Caco-2 (cell line): ENCODE data around the gene KDM2B. TPM values are rescaled to one million over a fixed set of nuclear protein-coding genes. Genes with fewer than 3 reads are reported as not detected.
A peak's percentile ranks its signal among the peaks of the same experiment; 100 is the strongest.

Experiments used
- BruUV-seq: library from RNA; stranded (reverse); fragments of 400-500 nt; replicated peaks from 2 replicates; lab custom pipeline; 2021; lab: Mats Ljungman, UMichigan
- CTCF ChIA-PET: fragments of 300-600 bp; sonication (Branson Sonifier 250); formaldehyde crosslinking; loops from one replicate; lab custom pipeline; 2022; ENCODE audit warnings: antibody characterized with exemption; lab: Charles Lee
- POLR2A ChIA-PET: fragments of 300-600 bp; sonication (Branson Sonifier 250); formaldehyde crosslinking; loops from one replicate; lab custom pipeline; 2022; ENCODE audit warnings: antibody characterized with exemption; lab: Charles Lee
- DNase-seq, 2 experiments: peaks; one replicate each; pipeline versions ENCODE4 v3.0.0 to v3.0.0-alpha.2; 2020 to 2022
- H3K27me3 ChIP-seq: replicated peaks from 2 replicates; pipeline ENCODE4 v1.6.0; 2011; ENCODE audit warnings: low read length; ENCODE audit not compliant: control insufficient read depth, insufficient read depth
- H3K36me3 ChIP-seq: 2 replicates; pipeline ENCODE4 v1.5.1; 2011; ENCODE audit warnings: low read length; ENCODE audit not compliant: control insufficient read depth, insufficient read depth
- H3K4me1 ChIP-seq: fragments of 250-450 bp; sonication (Bioruptor Pico); 2 replicates; pipeline ENCODE4 v1.5.1; 2020; ENCODE audit warnings: mild to moderate bottlenecking
- H3K4me3 ChIP-seq: 2 replicates; pipeline ENCODE4 v1.5.1; 2011; ENCODE audit warnings: low read depth, mild to moderate bottlenecking, control low read depth, low read length
- H3K9me3 ChIP-seq: fragments of 250-450 bp; sonication (Bioruptor Pico); 2 replicates; pipeline ENCODE4 v1.5.1; 2020; ENCODE audit warnings: mild to moderate bottlenecking, moderate library complexity
- H3K27ac Mint-ChIP-seq: one replicate; pipeline ENCODE4 v1.8.0; 2022; ENCODE audit warnings: mixed read lengths; ENCODE audit not compliant: unreplicated experiment
- H3K27me3 Mint-ChIP-seq: one replicate; pipeline ENCODE4 v1.8.0; 2022; ENCODE audit warnings: mixed read lengths; ENCODE audit not compliant: insufficient read depth, unreplicated experiment
- H3K36me3 Mint-ChIP-seq: one replicate; pipeline ENCODE4 v1.8.0; 2022; ENCODE audit warnings: mild to moderate bottlenecking, mixed read lengths; ENCODE audit not compliant: insufficient read depth, unreplicated experiment
- H3K4me1 Mint-ChIP-seq: one replicate; pipeline ENCODE4 v1.8.0; 2022; ENCODE audit warnings: low read depth, mixed read lengths; ENCODE audit not compliant: unreplicated experiment
- H3K4me3 Mint-ChIP-seq: one replicate; pipeline ENCODE4 v1.8.0; 2022; ENCODE audit warnings: mild to moderate bottlenecking, moderate library complexity, mixed read lengths; ENCODE audit not compliant: unreplicated experiment
- H3K9me3 Mint-ChIP-seq: one replicate; pipeline ENCODE4 v1.8.0; 2022; ENCODE audit warnings: mixed read lengths; ENCODE audit not compliant: unreplicated experiment
- CTCF ChIP-seq, 2 experiments: fragments of 200-600 bp in 1 of 2; IDR thresholded peaks; 1 replicate in 1 of 2; 2 replicates in 1 of 2; pipeline versions ENCODE4 v1.5.1 to v1.8.0; 2011 to 2022; ENCODE audit warnings: antibody characterized with exemption in 1 of 2, control low read depth in 1 of 2, inconsistent platforms in 1 of 2, low read depth in 1 of 2, low read length in 1 of 2, mild to moderate bottlenecking in 1 of 2, moderate library complexity in 1 of 2; ENCODE audit not compliant: insufficient read depth in 1 of 2, severe bottlenecking in 1 of 2, unreplicated experiment in 1 of 2
- intact Hi-C: fragments of 100-400 bp; cut with micrococcal nuclease; formaldehyde crosslinking; loops from one replicate; pipeline ENCODE4 v1.10.0; 2022; ENCODE audit not compliant: unreplicated experiment
- total RNA-seq: library from RNA; stranded (reverse); gene quantifications from 2 replicates; pipeline ENCODE4 v1.2.3, GENCODE V29; 2022

KDM2B gene
- total RNA-seq, 1 experiment from 2014 or later, result 48.4 TPM

DNA sequence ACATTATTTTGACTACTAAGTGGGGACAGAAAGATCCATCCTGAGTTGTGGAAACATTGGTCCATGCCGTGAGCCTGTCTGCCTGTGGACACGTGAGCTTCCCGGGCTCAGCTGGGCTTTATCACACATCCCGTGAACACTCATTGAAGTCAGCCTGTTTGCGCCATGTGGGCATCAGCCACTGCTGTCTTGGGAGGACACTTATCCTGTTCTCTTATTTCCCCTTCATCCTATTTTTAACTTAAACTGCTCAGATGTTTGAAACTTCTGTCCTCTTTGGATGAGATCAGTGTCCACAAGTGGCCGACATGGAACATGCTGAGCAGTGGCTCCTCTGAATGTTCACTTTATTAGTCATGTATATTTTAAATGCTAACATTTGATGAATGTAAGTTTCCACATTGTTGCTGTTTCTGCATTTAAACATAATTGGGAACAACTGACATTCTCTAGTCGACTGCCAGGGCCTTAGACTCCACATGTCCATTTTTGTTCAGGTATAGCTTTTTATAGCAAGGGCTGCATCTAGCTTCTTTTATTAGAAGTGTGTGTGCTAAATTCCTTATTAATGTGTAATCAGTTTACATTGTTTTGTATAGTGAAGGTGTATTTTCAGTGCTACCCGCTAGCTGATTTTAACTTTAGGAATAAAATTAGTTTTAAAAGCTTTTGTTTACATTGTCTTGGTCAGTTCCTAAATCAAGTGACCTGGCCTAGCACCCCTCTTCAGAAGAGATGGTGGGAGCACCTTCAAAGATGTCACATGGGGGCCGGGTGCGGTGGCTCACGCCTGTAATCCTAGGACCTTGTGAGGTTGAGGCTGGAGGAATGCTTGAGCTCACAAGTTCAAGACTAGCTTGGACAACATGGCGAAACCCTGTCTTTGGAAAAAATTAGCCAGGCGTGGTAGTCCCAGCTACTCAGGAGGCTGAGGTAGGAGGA lies 156.9 kb downstream of the KDM2B start:
- ChIA-PET CTCF (interaction anchor here (0.5 to 1.2 kb wide), 3 partner anchors 18 to 79 kb away, joined by 3 read pairs; no protein-coding TSS in a partner anchor), POLR2A (interaction anchor here (0.7 kb wide), 1 partner anchor 127 kb away, joined by 3 read pairs; no protein-coding TSS in a partner anchor)
- Mint-ChIP-seq H3K36me3 (peaks cover 89% of the 10 kb centered on the region), H3K27me3 (no peaks in the 10 kb centered on the region), H3K4me1 (no peaks in the 10 kb centered on the region), H3K27ac (no peak overlapping the region), H3K4me3 (no peak overlapping the region), H3K9me3 (no peaks in the 10 kb centered on the region)
- H3K9me3 ChIP-seq, result no peaks in the 10 kb centered on the region
- TSS peak; percentile 29 for BruUV-seq
- TF ChIP-seq CTCF (IDR thresholded peaks at IDR 0.05; ENCODE audit: insufficient read depth in 1 of 2, low read depth in 1 of 2, low read length in 1 of 2, severe bottlenecking in 1 of 2, unreplicated experiment in 1 of 2), result no peak
- H3K36me3 ChIP-seq, result peaks cover 4% of the 10 kb centered on the region
- no peaks in the 10 kb centered on the region for H3K4me1 ChIP-seq
- intact Hi-C loops, result no loop called here
- H3K27me3 ChIP-seq, result no peaks in the 10 kb centered on the region
- H3K4me3 ChIP-seq, result no peak overlapping the region
- no peak for DNase-seq

GRCh38 chr12:121423253-121423652 lies 157.6 kb downstream of the KDM2B start:
- Histone ChIP-seq H3K9me3 (no peaks in the 10 kb centered on the region), H3K4me3 (no peak overlapping the region), H3K27me3 (no peaks in the 10 kb centered on the region), H3K4me1 (no peaks in the 10 kb centered on the region), H3K36me3 (peaks cover 3% of the 10 kb centered on the region)
- no peaks in the 10 kb centered on the region for H3K9me3 Mint-ChIP-seq
- H3K27me3 Mint-ChIP-seq, result no peaks in the 10 kb centered on the region
- H3K4me1 Mint-ChIP-seq, result no peaks in the 10 kb centered on the region
- no TSS peak for BruUV-seq
- no peak overlapping the region for H3K27ac Mint-ChIP-seq
- H3K36me3 Mint-ChIP-seq, result peaks cover 88% of the 10 kb centered on the region
- ChIA-PET CTCF (interaction anchor here (0.5 kb wide), 1 partner anchor 80 kb away, joined by 3 read pairs; no protein-coding TSS in a partner anchor), POLR2A (no interaction called here)
- no peak for TF ChIP-seq CTCF (IDR thresholded peaks at IDR 0.05; ENCODE audit: insufficient read depth in 1 of 2, low read depth in 1 of 2, low read length in 1 of 2, severe bottlenecking in 1 of 2, unreplicated experiment in 1 of 2)
- DNase-seq, result no peak
- intact Hi-C loops, result no loop called here
- no peak overlapping the region for H3K4me3 Mint-ChIP-seq

DNA sequence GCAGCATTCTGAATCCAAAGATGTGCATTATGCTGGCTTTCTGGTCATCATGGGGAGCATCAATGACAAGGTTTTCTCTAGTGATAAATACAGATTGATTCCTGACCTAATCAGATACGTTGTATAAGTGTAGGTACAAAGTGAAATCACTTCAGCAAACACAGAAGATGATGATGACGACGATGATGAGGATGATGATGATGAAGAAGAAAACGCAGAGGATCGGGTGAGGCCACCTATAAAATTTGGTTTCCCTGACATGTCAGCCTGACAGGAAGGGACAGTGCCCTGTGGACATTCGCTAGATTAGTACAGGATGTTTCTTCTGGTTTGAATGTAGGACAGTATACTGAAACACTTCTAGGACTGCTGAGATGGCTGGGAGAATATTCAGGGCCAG lies 160.7 kb downstream of the KDM2B start:
- intact Hi-C loops, result no loop called here
- H3K4me1 ChIP-seq, result no peaks in the 10 kb centered on the region
- ChIA-PET POLR2A (no interaction called here), CTCF (no interaction called here)
- no peaks in the 10 kb centered on the region for H3K9me3 ChIP-seq
- TF ChIP-seq CTCF (IDR thresholded peaks at IDR 0.05; ENCODE audit: insufficient read depth in 1 of 2, low read depth in 1 of 2, low read length in 1 of 2, severe bottlenecking in 1 of 2, unreplicated experiment in 1 of 2), result no peak
- BruUV-seq, result no TSS peak
- no peak overlapping the region for H3K4me3 Mint-ChIP-seq
- no peaks in the 10 kb centered on the region for H3K27me3 ChIP-seq
- peaks cover 5% of the 10 kb centered on the region; the same call in 1 of the 2 replicates for H3K36me3 ChIP-seq
- DNase-seq, result no peak
- no peaks in the 10 kb centered on the region for H3K4me1 Mint-ChIP-seq
- H3K27me3 Mint-ChIP-seq, result no peaks in the 10 kb centered on the region
- H3K4me3 ChIP-seq, result no peak overlapping the region
- H3K36me3 Mint-ChIP-seq, result peaks cover 80% of the 10 kb centered on the region
- no peaks in the 10 kb centered on the region for H3K9me3 Mint-ChIP-seq
- H3K27ac Mint-ChIP-seq, result no peak overlapping the region
